Measurements from ENCODE around the gene SERPINI2. TPM values are rescaled to one million over a fixed set of nuclear protein-coding genes. Genes with fewer than 3 reads are reported as not detected.

SERPINI2 gene
- total RNA-seq, 1 donor from 2014 or later, result not detected

GRCh38 chr3:167484551-167484950 is 10.7 kb upstream of the SERPINI2 start:
- DNase-seq (ENCODE audit: low read depth), result no peak
- TF ChIP-seq CTCF (IDR thresholded peaks at IDR 0.05; ENCODE audit: insufficient read depth, low read length, poor library complexity, severe bottlenecking), result no peak
- Histone ChIP-seq H3K36me3 (ENCODE audit: control insufficient read depth, insufficient read depth, low read length) (no peaks in the 10 kb centered on the region), H3K27me3 (ENCODE audit: control insufficient read depth, insufficient read depth, low read length) (no peaks in the 10 kb centered on the region), H3K4me3 (ENCODE audit: low read depth, low read length) (no peak overlapping the region)

- Histone ChIP-seq H3K36me3 (ENCODE audit: control insufficient read depth, insufficient read depth, low read length) (no peaks in the 10 kb centered on the region), H3K27me3 (ENCODE audit: control insufficient read depth, insufficient read depth, low read length) (no peaks in the 10 kb centered on the region), H3K4me3 (ENCODE audit: low read depth, low read length) (no peak overlapping the region)
- no peak for TF ChIP-seq CTCF (IDR thresholded peaks at IDR 0.05; ENCODE audit: insufficient read depth, low read length, poor library complexity, severe bottlenecking)
- DNase-seq (ENCODE audit: low read depth), result no peak
Observed at GRCh38 chr3:167483708-167484475, 10.1 kb upstream of the SERPINI2 start.

GRCh38 chr3:167481164-167481563 is 7.3 kb upstream of the SERPINI2 start:
- DNase-seq (ENCODE audit: low read depth), result no peak
- Histone ChIP-seq H3K36me3 (ENCODE audit: control insufficient read depth, insufficient read depth, low read length) (no peaks in the 10 kb centered on the region), H3K4me3 (ENCODE audit: low read depth, low read length) (no peak overlapping the region), H3K27me3 (ENCODE audit: control insufficient read depth, insufficient read depth, low read length) (no peaks in the 10 kb centered on the region)
- TF ChIP-seq CTCF (IDR thresholded peaks at IDR 0.05; ENCODE audit: insufficient read depth, low read length, poor library complexity, severe bottlenecking), result no peak

- Histone ChIP-seq H3K27me3 (ENCODE audit: control insufficient read depth, insufficient read depth, low read length) (no peaks in the 10 kb centered on the region), H3K36me3 (ENCODE audit: control insufficient read depth, insufficient read depth, low read length) (no peaks in the 10 kb centered on the region), H3K4me3 (ENCODE audit: low read depth, low read length) (no peak overlapping the region)
- no peak for TF ChIP-seq CTCF (IDR thresholded peaks at IDR 0.05; ENCODE audit: insufficient read depth, low read length, poor library complexity, severe bottlenecking)
- no peak for DNase-seq (ENCODE audit: low read depth)
Observed at GRCh38 chr3:167480748-167481147, 6.9 kb upstream of the SERPINI2 start.

DNA sequence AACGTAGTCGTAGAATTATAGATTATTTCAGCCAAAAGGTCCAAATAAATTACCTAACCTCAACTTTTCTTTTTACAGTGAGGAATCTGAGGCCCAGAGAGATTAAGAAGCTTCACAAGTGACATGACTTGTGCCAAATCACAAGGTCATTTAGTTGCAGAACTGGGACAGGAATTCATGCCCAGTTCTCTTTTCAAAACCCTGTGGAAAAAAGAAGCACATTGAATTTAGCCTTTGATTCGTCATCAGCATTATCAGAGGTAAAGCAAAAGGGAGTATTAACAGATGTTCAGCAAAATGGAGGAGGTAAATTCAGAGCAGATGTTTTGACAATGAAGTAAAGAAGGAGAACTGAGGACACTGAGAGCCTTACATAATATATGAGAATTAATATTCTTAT is 4.5 kb downstream of the SERPINI2 start:
- TF ChIP-seq CTCF (IDR thresholded peaks at IDR 0.05; ENCODE audit: insufficient read depth, low read length, poor library complexity, severe bottlenecking), result no peak
- Histone ChIP-seq H3K27me3 (ENCODE audit: control insufficient read depth, insufficient read depth, low read length) (no peaks in the 10 kb centered on the region), H3K36me3 (ENCODE audit: control insufficient read depth, insufficient read depth, low read length) (no peaks in the 10 kb centered on the region), H3K4me3 (ENCODE audit: low read depth, low read length) (no peak overlapping the region)
- no peak for DNase-seq (ENCODE audit: low read depth)
